H7 (cell line): ENCODE measurements around the gene ERICH2. TPM values are rescaled to one million over a fixed set of nuclear protein-coding genes. Genes with fewer than 3 reads are reported as not detected.
"Not testable (repeated sequence)": the region's sequence is repeated elsewhere in the genome, so short reads cannot be mapped to it uniquely, and the experiment has no call there.

Experiments
- DNase-seq: peaks from one replicate; pipeline ENCODE4 v3.0.0; 2012
- H3K27me3 ChIP-seq: 2 replicates; pipeline ENCODE4 v1.6.0; 2011; ENCODE audit warnings: mild to moderate bottlenecking, low read length; ENCODE audit not compliant: control insufficient read depth, insufficient read depth
- H3K36me3 ChIP-seq: replicated peaks from 2 replicates; pipeline ENCODE4 v1.5.1; 2011; ENCODE audit warnings: low read length; ENCODE audit not compliant: control insufficient read depth, insufficient read depth
- H3K4me3 ChIP-seq: 2 replicates; pipeline ENCODE4 v1.5.1; 2011; ENCODE audit warnings: low read depth, mild to moderate bottlenecking, control low read depth, low read length, moderate library complexity; ENCODE audit not compliant: insufficient read depth
- total RNA-seq: library from RNA; depleted of rRNA; stranded (reverse); fragments of >200 nt; shearing (Covaris generic); gene quantifications from 2 replicates; pipeline ENCODE4 v1.2.3, GENCODE V29; 2014

ERICH2 gene
- total RNA-seq, 1 experiment from 2014 or later, result not detected

DNA sequence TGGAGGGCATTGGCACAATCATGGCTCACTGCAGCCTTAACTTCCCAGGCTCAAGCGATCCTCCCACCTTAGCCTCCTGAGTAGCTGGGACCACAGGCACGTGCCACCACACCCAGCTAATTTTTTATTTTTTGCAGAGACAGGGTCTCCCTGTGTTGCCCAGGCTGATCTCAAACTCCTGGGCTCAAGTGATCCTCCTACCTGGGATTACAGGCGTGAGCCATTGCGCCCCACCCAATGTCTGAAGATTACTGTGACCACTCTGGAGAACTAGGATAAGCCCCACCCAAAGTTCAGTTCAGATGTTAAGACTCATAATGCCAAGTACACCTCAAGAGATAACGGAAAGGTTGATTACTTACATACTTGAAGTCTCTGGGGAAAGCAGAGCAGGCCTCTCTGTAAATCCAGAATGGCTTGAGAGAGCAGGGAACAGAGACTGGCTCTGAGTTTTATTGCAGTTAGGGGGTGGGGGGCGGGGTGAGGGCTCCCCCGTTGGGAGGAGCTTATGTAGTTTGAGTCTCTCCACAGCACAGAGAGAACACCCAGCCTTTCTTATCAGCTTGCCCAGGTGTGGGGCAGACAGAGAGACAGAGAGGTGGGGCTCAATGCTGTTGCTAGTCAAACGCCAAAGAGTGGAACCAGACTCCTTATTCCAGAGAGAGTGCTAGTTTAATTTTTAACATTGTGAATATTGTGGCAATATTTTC, 26.5 kb upstream of the ERICH2 start:
- H3K27me3 ChIP-seq, result no peaks in the 10 kb centered on the region

GRCh38 chr2:170744248-170745002, 25.8 kb upstream of the ERICH2 start:
- DNase-seq, result no peak
- Histone ChIP-seq H3K36me3 (no peaks in the 10 kb centered on the region), H3K4me3 (no peak overlapping the region), H3K27me3 (no peaks in the 10 kb centered on the region)

More for the DNA sequence above, 26.5 kb upstream of the ERICH2 start:
- Histone ChIP-seq H3K4me3 (no peak overlapping the region), H3K36me3 (no peaks in the 10 kb centered on the region)
- DNase-seq, result peak; percentile 33

- Histone ChIP-seq H3K36me3 (no peaks in the 10 kb centered on the region), H3K4me3 (no peak overlapping the region), H3K27me3 (no peaks in the 10 kb centered on the region)
- DNase-seq, result no peak
Measured at GRCh38 chr2:170745305-170745704, 24.9 kb upstream of the ERICH2 start.

- no peak for DNase-seq
- no peaks in the 10 kb centered on the region for H3K36me3 ChIP-seq
- H3K27me3 ChIP-seq, result no peaks in the 10 kb centered on the region
- H3K4me3 ChIP-seq, result no peak overlapping the region
Measured at GRCh38 chr2:170747921-170748320, 22.3 kb upstream of the ERICH2 start.

GRCh38 chr2:170751555-170751954, 18.6 kb upstream of the ERICH2 start:
- H3K36me3 ChIP-seq, H3K4me3 ChIP-seq, H3K27me3 ChIP-seq, DNase-seq: not testable (repeated sequence)

GRCh38 chr2:170761572-170761971, 8.6 kb upstream of the ERICH2 start:
- no peaks in the 10 kb centered on the region for H3K36me3 ChIP-seq
- DNase-seq, result no peak
- H3K27me3 ChIP-seq, result no peaks in the 10 kb centered on the region
- H3K4me3 ChIP-seq, result no peak overlapping the region

- H3K4me3 ChIP-seq, result no peak overlapping the region
Measured at GRCh38 chr2:170762760-170763159, 7.4 kb upstream of the ERICH2 start.

GRCh38 chr2:170763232-170763631, 6.9 kb upstream of the ERICH2 start:
- H3K4me3 ChIP-seq, result no peak overlapping the region
- no peak for DNase-seq
- H3K27me3 ChIP-seq, result no peaks in the 10 kb centered on the region
- H3K36me3 ChIP-seq, result no peaks in the 10 kb centered on the region

More at GRCh38 chr2:170762760-170763159, 7.4 kb upstream of the ERICH2 start:
- DNase-seq, result no peak
- Histone ChIP-seq H3K27me3 (no peaks in the 10 kb centered on the region), H3K36me3 (no peaks in the 10 kb centered on the region)

DNA sequence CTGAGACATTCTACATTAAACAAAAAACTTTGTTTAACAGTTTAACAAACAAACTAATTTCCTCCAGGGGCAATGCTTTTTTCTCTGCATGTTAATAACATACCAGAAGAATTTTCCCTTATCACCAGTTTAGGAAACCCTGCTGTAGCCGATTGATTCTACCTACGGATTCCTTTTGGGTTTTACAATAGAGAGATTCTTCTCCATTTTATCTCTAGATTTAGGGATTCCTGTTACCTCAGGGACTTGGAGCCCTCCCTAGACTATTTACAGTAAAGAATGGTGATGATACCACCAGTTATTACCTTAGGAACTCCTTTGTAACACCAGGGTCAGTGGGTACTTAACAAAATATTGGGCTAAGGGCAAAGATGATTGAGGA, 5.3 kb upstream of the ERICH2 start:
- Histone ChIP-seq H3K27me3 (no peaks in the 10 kb centered on the region), H3K36me3 (no peaks in the 10 kb centered on the region), H3K4me3 (no peak overlapping the region)
- DNase-seq, result no peak

DNA sequence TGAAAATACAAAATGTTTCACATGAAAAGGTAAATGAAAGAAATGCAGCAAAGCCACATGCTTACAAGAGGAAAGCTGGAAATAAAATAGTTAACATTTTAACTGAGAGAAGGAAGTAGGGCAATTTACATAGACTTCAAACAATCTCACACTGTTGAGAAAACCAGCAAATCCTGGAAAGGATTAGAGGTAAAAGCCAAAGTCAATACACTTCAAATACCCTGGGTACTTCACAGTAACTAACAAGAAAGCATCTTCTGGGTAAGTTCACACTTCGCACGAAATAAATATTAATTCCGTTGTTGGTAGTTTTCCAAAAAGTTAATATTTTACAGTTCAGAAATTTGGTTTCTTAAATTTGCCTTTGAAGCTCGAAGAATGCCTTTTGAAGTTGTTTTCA, 3.5 kb upstream of the ERICH2 start:
- no peaks in the 10 kb centered on the region for H3K36me3 ChIP-seq
- DNase-seq, result no peak
- no peak overlapping the region for H3K4me3 ChIP-seq
- H3K27me3 ChIP-seq, result peaks cover under 1% of the 10 kb centered on the region; the same call in 1 of the 2 replicates

DNA sequence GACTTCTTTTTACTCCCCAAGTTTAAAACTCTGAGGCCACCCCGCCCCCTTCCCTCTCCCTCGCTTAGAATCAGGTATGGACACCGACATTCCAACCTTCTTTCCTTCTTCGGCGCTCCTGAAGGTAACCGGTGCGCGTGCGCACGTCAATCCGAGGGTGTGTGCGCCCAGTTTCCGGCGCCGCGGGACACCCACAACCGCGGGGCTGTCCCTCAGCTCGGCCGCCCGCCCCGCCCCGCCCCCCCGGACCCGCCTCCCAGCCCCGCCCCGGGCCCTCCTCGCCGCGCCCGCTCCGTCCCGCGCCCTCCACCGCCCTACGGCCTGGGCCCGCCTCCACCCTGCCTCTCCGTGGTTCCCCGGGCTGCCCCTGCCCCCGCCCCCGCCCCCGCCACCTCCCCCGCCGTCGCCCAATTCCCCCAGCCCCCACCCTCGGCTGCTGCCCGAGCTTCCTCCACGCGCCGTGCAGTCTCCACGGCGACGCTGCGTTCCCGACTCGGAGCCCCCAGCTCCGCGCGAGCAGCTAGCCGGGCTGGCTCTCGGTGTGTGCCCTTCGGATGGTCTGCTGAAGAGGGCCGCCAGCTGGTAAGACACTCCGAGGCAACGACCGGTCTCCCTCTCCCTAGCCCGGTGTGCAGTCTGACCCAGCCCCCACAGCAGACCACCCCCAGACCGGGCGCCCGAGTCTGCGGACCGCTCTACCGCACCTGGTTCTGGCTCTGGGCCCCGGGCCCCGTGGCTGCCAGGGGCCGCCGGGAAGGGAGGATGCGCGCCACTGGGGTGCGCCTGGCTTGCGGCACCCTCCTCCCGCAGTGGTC, 635 bp downstream of the ERICH2 start:
- peaks cover 2% of the 10 kb centered on the region; the same call in 1 of the 2 replicates for H3K27me3 ChIP-seq
- DNase-seq, result peak; percentile 96
- no peaks in the 10 kb centered on the region for H3K36me3 ChIP-seq
- peak overlapping the region; percentile 89 for H3K4me3 ChIP-seq

- peak overlapping the region; percentile 89 for H3K4me3 ChIP-seq
- DNase-seq, result no peak
- peaks cover 2% of the 10 kb centered on the region; the same call in 1 of the 2 replicates for H3K27me3 ChIP-seq
- H3K36me3 ChIP-seq, result no peaks in the 10 kb centered on the region
Measured at GRCh38 chr2:170771421-170771937, 1.3 kb downstream of the ERICH2 start.

DNA sequence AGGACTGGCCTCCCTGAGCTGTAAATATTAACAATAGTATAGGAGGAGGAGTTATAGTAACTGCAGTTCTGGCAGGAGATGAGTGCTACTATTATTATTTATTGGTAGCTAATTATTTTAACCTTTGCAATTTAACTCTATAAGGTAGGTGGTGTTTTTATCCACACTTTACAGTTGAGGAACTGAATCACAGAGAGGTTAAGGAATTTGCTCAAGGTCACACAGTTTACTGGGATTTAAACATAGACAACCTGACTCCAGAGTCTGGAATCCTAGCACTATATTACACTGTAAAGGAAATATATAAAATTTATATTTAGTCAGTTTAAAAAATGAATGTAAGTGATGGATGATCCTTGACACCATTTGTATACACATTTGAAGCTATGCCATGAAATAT, 2.1 kb downstream of the ERICH2 start:
- peaks cover 2% of the 10 kb centered on the region; the same call in 1 of the 2 replicates for H3K27me3 ChIP-seq
- no peaks in the 10 kb centered on the region for H3K36me3 ChIP-seq
- no peak overlapping the region for H3K4me3 ChIP-seq
- DNase-seq, result no peak

- peaks cover 2% of the 10 kb centered on the region; the same call in 1 of the 2 replicates for H3K27me3 ChIP-seq
- no peaks in the 10 kb centered on the region for H3K36me3 ChIP-seq
- no peak for DNase-seq
- no peak overlapping the region for H3K4me3 ChIP-seq
Measured at GRCh38 chr2:170774074-170774473, 3.9 kb downstream of the ERICH2 start.
